Measurements from ENCODE around the gene IFNAR2.

Gene IFNAR2

GRCh38 chr21:33268737-33269441 lies 39.2 kb downstream of the IFNAR2 start:
- DNase-seq (ENCODE audit: low read depth), result no peak

DNA sequence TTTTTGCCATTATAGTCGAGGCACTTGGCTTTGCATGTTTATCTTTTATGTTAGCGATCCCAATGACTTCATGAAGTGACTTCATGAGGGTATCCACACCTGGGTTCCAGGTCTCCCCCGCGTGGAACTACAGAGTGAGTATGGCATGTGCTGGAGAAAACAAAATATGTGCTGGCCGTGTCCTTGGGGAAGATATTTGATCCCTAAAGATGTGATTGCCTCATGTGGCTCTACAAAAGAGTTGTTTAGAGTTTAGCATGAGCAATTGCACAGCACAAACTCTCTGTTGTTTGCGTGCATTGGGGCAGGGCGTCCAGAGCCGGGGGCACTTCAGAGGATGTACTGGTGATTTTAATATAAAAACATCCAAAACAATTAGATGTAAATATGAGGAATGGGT lies 41.2 kb downstream of the IFNAR2 start:
- no peak for DNase-seq (ENCODE audit: low read depth)

DNA sequence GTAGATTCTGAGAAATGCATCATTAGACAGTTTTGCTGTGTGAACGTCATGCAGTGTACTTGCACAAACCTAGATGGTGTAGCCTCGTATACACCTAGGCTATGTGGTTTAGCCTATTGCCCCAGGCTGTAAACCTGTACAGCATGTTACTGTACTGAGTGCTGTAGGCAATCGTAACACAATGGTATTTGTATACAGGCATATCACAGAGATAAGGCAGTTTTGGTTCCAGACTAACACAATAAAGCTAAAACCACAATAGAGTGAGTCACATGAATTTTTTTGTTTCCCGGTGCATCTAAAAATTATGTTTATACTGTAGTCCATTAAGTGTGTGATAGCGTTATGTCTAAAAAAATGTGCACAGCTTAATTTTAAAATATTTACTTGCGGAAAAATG lies 43.3 kb downstream of the IFNAR2 start:
- peak; percentile 65 for DNase-seq (ENCODE audit: low read depth)

DNA sequence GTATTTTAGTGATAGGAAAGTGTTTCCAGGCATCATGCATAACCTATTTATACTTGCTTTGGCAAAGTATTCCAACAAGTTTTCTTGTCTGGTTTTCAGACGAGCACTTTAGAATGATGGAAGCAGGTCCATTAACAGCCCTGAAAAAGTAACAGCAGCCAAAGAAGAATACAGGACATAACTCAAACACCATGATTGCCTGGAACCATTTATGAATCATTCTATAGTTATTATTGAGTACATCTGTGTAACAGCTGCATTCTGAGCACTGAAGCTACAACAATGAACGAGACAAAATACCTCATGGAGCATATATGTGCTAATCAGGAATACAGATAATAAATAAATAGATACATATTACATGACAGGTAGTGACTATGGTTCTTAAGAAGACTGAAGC lies 49.0 kb downstream of the IFNAR2 start:
- no peak for DNase-seq (ENCODE audit: low read depth)

DNA sequence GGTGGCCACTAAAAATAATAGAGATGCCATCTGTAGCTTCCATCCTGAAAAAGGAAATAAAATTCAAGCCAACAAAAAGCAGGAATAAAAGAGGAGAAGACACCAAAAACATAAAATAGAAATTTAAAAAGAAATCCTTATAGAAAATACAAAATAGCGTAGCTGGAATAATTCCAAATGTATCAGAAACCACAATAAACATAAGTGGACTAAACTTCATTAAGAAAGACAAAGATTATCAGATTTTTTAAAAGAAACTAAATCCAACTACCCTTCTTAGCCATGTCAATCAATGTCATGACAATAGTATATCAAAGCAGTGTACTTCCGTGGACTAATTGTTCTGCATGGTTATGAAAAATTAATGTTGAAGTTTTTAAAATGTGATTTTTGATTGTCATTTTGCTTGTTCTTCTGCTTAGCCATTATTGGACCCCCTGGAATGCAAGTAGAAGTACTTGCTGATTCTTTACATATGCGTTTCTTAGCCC lies 49.6 kb downstream of the IFNAR2 start:
- no peak for DNase-seq (ENCODE audit: low read depth)
